Left ventricle myocardium inferior (tissue), 1 donor: Measurements from ENCODE around the gene SLC23A2. TPM values are rescaled to one million over a fixed set of nuclear protein-coding genes. Genes with fewer than 3 reads are reported as not detected.

Experiments
- DNase-seq: peaks from one replicate; pipeline ENCODE4 v3.0.0-alpha.2; 2020
- H3K27ac ChIP-seq: fragments of 200-600 bp; replicated peaks from 2 replicates; pipeline ENCODE4 v1.8.0; 2021
- H3K27me3 ChIP-seq: fragments of 200-600 bp; 2 replicates; pipeline ENCODE4 v1.8.0; 2021; ENCODE audit warnings: low read depth
- H3K36me3 ChIP-seq: fragments of 200-600 bp; 2 replicates; pipeline ENCODE4 v1.8.0; 2021
- H3K4me1 ChIP-seq: fragments of 200-600 bp; 2 replicates; pipeline ENCODE4 v1.8.0; 2021
- H3K4me3 ChIP-seq: fragments of 200-600 bp; 2 replicates; pipeline ENCODE4 v1.8.0; 2021; ENCODE audit warnings: mild to moderate bottlenecking, moderate library complexity
- H3K9me3 ChIP-seq: fragments of 200-600 bp; replicated peaks from 2 replicates; pipeline ENCODE4 v1.8.0; 2021
- CTCF ChIP-seq: fragments of 200-600 bp; IDR thresholded peaks from 2 replicates; pipeline ENCODE4 v1.8.0; 2021; ENCODE audit warnings: antibody characterized with exemption, mild to moderate bottlenecking, borderline replicate concordance
- intact Hi-C: fragments of 100-400 bp; cut with micrococcal nuclease; formaldehyde crosslinking; loops from one replicate; pipeline ENCODE4 v1.11.0; 2022
- total RNA-seq: library from RNA; stranded (reverse); fragmentation: NEBNext Ultra II Directional; extraction: Animal tissue kit (Norgen Biotek cat#: 25700); gene quantifications from one replicate; pipeline ENCODE4 v1.2.1, GENCODE V29; 2021
- donor health status: DM: no; HTN: yes; CAD: no; lungs with severe emphysema.

The SLC23A2 gene
- total RNA-seq, 1 donor from 2014 or later, result 6.3 TPM

DNA sequence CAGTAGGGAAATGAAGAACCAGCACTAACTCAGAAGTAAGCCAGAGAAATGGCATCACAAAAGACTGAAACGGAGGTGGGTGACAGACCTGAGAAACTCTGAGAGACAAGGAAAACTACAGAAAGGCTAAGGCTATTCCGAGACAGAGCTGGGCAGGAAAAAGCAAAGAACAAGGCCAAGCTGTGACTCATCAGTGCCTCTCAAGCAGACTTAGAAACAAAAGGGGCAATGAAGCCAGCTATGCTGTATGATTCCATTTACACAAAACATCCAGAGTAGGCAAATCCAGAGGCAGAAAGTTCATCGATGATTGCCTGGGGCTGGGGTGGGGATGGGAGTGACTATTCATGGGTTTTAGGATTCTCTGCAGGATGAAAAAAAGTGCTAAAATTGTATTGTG lies 50.0 kb downstream of the SLC23A2 start:
- intact Hi-C loops, result no loop called here
- peaks cover 20% of the 10 kb centered on the region for H3K4me1 ChIP-seq

DNA sequence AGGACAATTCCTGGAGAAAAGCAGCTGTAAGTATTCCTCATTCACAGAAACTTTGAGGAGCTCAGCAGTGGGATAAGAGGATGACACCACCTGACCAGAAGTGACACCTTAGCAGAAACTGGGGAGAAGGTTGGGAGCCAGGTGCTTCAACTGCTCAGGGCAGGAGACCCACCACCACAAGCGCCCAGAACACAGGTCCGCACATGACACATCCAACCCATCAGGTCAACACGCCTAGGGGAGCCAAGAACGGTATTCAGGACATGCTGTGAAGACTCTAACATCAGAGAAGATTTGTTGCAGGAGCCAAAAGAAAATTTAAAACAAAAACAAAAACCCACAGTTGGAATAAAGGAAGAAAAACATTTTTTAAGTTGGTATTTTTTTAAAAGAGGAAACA lies 50.5 kb downstream of the SLC23A2 start:
- Histone ChIP-seq H3K4me3 (no peak overlapping the region), H3K27me3 (no peaks in the 10 kb centered on the region), H3K9me3 (peaks cover 3% of the 10 kb centered on the region), H3K27ac (peak overlapping the region; percentile 22), H3K36me3 (peaks cover 4% of the 10 kb centered on the region), H3K4me1 (peaks cover 20% of the 10 kb centered on the region)
- TF ChIP-seq CTCF, result no peak
- intact Hi-C loops, result no loop called here
- no peak for DNase-seq

More for the DNA sequence above, 50.0 kb downstream of the SLC23A2 start:
- H3K27me3 ChIP-seq, result no peaks in the 10 kb centered on the region
- H3K4me3 ChIP-seq, result no peak overlapping the region
- H3K36me3 ChIP-seq, result peaks cover 4% of the 10 kb centered on the region
- no peak for TF ChIP-seq CTCF
- DNase-seq, result no peak
- H3K27ac ChIP-seq, result peak overlapping the region; percentile 22
- H3K9me3 ChIP-seq, result peaks cover 3% of the 10 kb centered on the region

- no peak overlapping the region for H3K27ac ChIP-seq
- no peak overlapping the region for H3K4me3 ChIP-seq
- peaks cover 20% of the 10 kb centered on the region for H3K4me1 ChIP-seq
- peaks cover 3% of the 10 kb centered on the region for H3K9me3 ChIP-seq
- TF ChIP-seq CTCF, result no peak
- intact Hi-C loops, result no loop called here
- peaks cover 4% of the 10 kb centered on the region for H3K36me3 ChIP-seq
- H3K27me3 ChIP-seq, result no peaks in the 10 kb centered on the region
- no peak for DNase-seq
These were observed 50.9 kb downstream of the SLC23A2 start for GRCh38 chr20:4950437-4950836.

DNA sequence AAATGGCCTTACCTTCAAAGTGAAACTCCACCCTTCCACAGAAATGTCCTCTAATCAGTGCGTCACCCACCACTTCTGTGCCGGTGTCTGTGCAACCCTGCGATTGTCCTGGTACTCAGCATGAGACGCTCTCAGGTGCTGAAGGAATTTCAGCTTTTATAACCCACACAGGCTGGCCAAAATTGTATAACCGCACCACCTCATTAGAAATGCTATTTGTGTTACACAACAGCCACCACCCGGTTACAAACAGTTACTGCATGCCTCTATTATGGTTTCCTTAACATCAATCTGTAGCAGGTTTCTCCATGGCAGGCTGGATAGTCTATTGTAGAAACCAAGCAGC lies 51.5 kb downstream of the SLC23A2 start:
- H3K4me3 ChIP-seq, result no peak overlapping the region
- TF ChIP-seq CTCF, result peak; percentile 62
- H3K27me3 ChIP-seq, result no peaks in the 10 kb centered on the region
- H3K27ac ChIP-seq, result no peak overlapping the region
- H3K36me3 ChIP-seq, result peaks cover 4% of the 10 kb centered on the region
- H3K9me3 ChIP-seq, result peaks cover 3% of the 10 kb centered on the region
- H3K4me1 ChIP-seq, result peaks cover 23% of the 10 kb centered on the region
- no peak for DNase-seq
- intact Hi-C loops, result no loop called here

- H3K27ac ChIP-seq, result no peak overlapping the region
- H3K4me3 ChIP-seq, result no peak overlapping the region
- intact Hi-C loops, result no loop called here
- peaks cover 3% of the 10 kb centered on the region for H3K9me3 ChIP-seq
- no peaks in the 10 kb centered on the region for H3K27me3 ChIP-seq
- no peak for TF ChIP-seq CTCF
- peaks cover 4% of the 10 kb centered on the region for H3K36me3 ChIP-seq
- peaks cover 30% of the 10 kb centered on the region for H3K4me1 ChIP-seq
- DNase-seq, result no peak
These were observed 53.3 kb downstream of the SLC23A2 start for GRCh38 chr20:4947817-4948559.
